Neural progenitor cell (in vitro differentiated cells): ENCODE measurements around the gene UGT1A8. TPM values are rescaled to one million over a fixed set of nuclear protein-coding genes. Genes with fewer than 3 reads are reported as not detected.
"Not testable (repeated sequence)": the region's sequence is repeated elsewhere in the genome, so short reads cannot be mapped to it uniquely, and the experiment has no call there.

Source experiments
- DNase-seq: peaks from one replicate; pipeline ENCODE4 v3.0.0-alpha.2; 2016; ENCODE audit warnings: low spot score
- H2AFZ ChIP-seq: fragments of 200-600 bp; sonication (generic); replicated peaks from 2 replicates; pipeline ENCODE4 v1.6.1; 2016; ENCODE audit warnings: antibody characterized with exemption
- H3F3A ChIP-seq: fragments of 200-600 bp; sonication (generic); 2 replicates; pipeline ENCODE4 v1.6.1; 2016; ENCODE audit warnings: antibody characterized with exemption, low read depth
- H3K27ac ChIP-seq: fragments of 200-600 bp; sonication (generic); 2 replicates; pipeline ENCODE4 v1.5.1; 2016; ENCODE audit warnings: mild to moderate bottlenecking
- H3K27me3 ChIP-seq: fragments of 200-600 bp; sonication (generic); 2 replicates; pipeline ENCODE4 v1.6.1; 2016; ENCODE audit warnings: mild to moderate bottlenecking, moderate library complexity
- H3K36me3 ChIP-seq: fragments of 200-600 bp; sonication (generic); 2 replicates; pipeline ENCODE4 v1.5.1; 2016
- H3K4me1 ChIP-seq: fragments of 200-600 bp; sonication (generic); 2 replicates; pipeline ENCODE4 v1.6.1; 2016; ENCODE audit warnings: mixed run types
- H3K4me2 ChIP-seq: fragments of 200-600 bp; sonication (generic); 2 replicates; pipeline ENCODE4 v1.6.1; 2016
- H3K4me3 ChIP-seq: fragments of 200-600 bp; sonication (generic); 2 replicates; pipeline ENCODE4 v1.5.1; 2016
- H3K79me2 ChIP-seq: fragments of 200-600 bp; sonication (generic); 2 replicates; pipeline ENCODE4 v1.6.1; 2016; ENCODE audit warnings: low read depth
- H3K9ac ChIP-seq: fragments of 200-600 bp; sonication (generic); 2 replicates; pipeline ENCODE4 v1.6.1; 2016
- H3K9me3 ChIP-seq: fragments of 200-600 bp; sonication (generic); 2 replicates; pipeline ENCODE4 v1.5.1; 2016; ENCODE audit warnings: low read depth
- H4K20me1 ChIP-seq: fragments of 200-600 bp; sonication (generic); 2 replicates; pipeline ENCODE4 v1.6.1; 2016; ENCODE audit warnings: low read depth
- H3K27ac Mint-ChIP-seq: 3 replicates; pipeline ENCODE4 v1.8.0; 2021; ENCODE audit warnings: mixed read lengths
- H3K27me3 Mint-ChIP-seq: 2 replicates; pipeline ENCODE4 v1.8.0; 2022; ENCODE audit warnings: low read depth, mild to moderate bottlenecking, inconsistent platforms, moderate library complexity, mixed read lengths; ENCODE audit not compliant: insufficient read depth
- H3K36me3 Mint-ChIP-seq: 3 replicates; pipeline ENCODE4 v1.8.0; 2021; ENCODE audit warnings: mixed read lengths
- H3K4me1 Mint-ChIP-seq: 3 replicates; pipeline ENCODE4 v1.8.0; 2021; ENCODE audit warnings: mixed read lengths
- H3K4me3 Mint-ChIP-seq: 3 replicates; pipeline ENCODE4 v1.8.0; 2021; ENCODE audit warnings: mild to moderate bottlenecking, moderate library complexity, mixed read lengths
- H3K9me3 Mint-ChIP-seq: 3 replicates; pipeline ENCODE4 v1.8.0; 2020; ENCODE audit warnings: mixed read lengths
- CTCF ChIP-seq: fragments of 200-600 bp; sonication (generic); IDR thresholded peaks from 2 replicates; pipeline ENCODE4 v1.5.1; 2017; ENCODE audit warnings: antibody characterized with exemption, mild to moderate bottlenecking
- EZH2 ChIP-seq: fragments of 200-600 bp; sonication (generic); IDR thresholded peaks from 2 replicates; pipeline ENCODE4 v1.6.1; 2017; ENCODE audit warnings: antibody characterized with exemption, mild to moderate bottlenecking, moderate library complexity
- EZH2phosphoT487 ChIP-seq: fragments of 200-600 bp; sonication (generic); IDR thresholded peaks from 2 replicates; pipeline ENCODE4 v1.6.1; 2017; ENCODE audit warnings: antibody characterized with exemption
- total RNA-seq: library from RNA; depleted of rRNA; stranded (reverse); fragments of >200 nt; gene quantifications from 2 replicates; pipeline ENCODE4 v1.2.3, GENCODE V29; 2015; ENCODE audit warnings: low replicate concordance

The UGT1A8 gene
- total RNA-seq, result not detected in 2 replicates

GRCh38 chr2:233617476-233617875, at the start of gene UGT1A8:
UGT1A8 (plus strand) TSS chr2:233617633; CDS start chr2:233617708, 75 bp downstream.
- not testable (repeated sequence) for H3K36me3 ChIP-seq, H3K4me3 Mint-ChIP-seq, H3K79me2 ChIP-seq, H3K27me3 ChIP-seq, H3F3A ChIP-seq, H3K27me3 Mint-ChIP-seq, H3K9ac ChIP-seq, H3K36me3 Mint-ChIP-seq, H3K27ac Mint-ChIP-seq, H3K4me3 ChIP-seq, DNase-seq, H3K4me1 Mint-ChIP-seq, H3K4me1 ChIP-seq, H3K9me3 ChIP-seq, H3K27ac ChIP-seq, H3K4me2 ChIP-seq, H4K20me1 ChIP-seq, H2AFZ ChIP-seq
- H3K9me3 Mint-ChIP-seq, result peaks cover 26% of the 10 kb centered on the region

- Histone ChIP-seq H3K9me3 (no peaks in the 10 kb centered on the region), H3K4me3 (no peak overlapping the region), H3K36me3 (no peaks in the 10 kb centered on the region), H3K27me3 (no peaks in the 10 kb centered on the region), H3K4me1 (no peaks in the 10 kb centered on the region), H3F3A (peaks cover 13% of the 10 kb centered on the region), H3K4me2 (no peak overlapping the region), H4K20me1 (no peaks in the 10 kb centered on the region), H2AFZ (no peak overlapping the region), H3K79me2 (no peaks in the 10 kb centered on the region), H3K9ac (no peak overlapping the region), H3K27ac (no peak overlapping the region)
- H3K9me3 Mint-ChIP-seq, result peaks cover 4% of the 10 kb centered on the region
- no peak for TF ChIP-seq CTCF
- no peak for TF ChIP-seq EZH2
- no peak for TF ChIP-seq EZH2phosphoT487
- DNase-seq, result no peak
- peaks cover 4% of the 10 kb centered on the region for H3K27me3 Mint-ChIP-seq
- H3K36me3 Mint-ChIP-seq, result no peaks in the 10 kb centered on the region
- H3K4me1 Mint-ChIP-seq, result no peaks in the 10 kb centered on the region
- H3K4me3 Mint-ChIP-seq, result no peak overlapping the region
- no peak overlapping the region for H3K27ac Mint-ChIP-seq
These were observed 46.4 kb upstream of the UGT1A8 start for GRCh38 chr2:233571001-233571400.

- H3K27ac ChIP-seq, result no peak overlapping the region
- H3K9ac ChIP-seq, result no peak overlapping the region
- H3K27ac Mint-ChIP-seq, result no peak overlapping the region
- H3K36me3 Mint-ChIP-seq, result no peaks in the 10 kb centered on the region
- H3K4me3 ChIP-seq, result no peak overlapping the region
- H3K4me3 Mint-ChIP-seq, result no peak overlapping the region
- H4K20me1 ChIP-seq, result no peaks in the 10 kb centered on the region
- H3K4me1 Mint-ChIP-seq, result no peaks in the 10 kb centered on the region
- H3K9me3 Mint-ChIP-seq, result peaks cover 4% of the 10 kb centered on the region
- no peak for DNase-seq
- no peak overlapping the region for H2AFZ ChIP-seq
- H3K36me3 ChIP-seq, result no peaks in the 10 kb centered on the region
- no peak for TF ChIP-seq EZH2
- TF ChIP-seq CTCF, result no peak
- TF ChIP-seq EZH2phosphoT487, result no peak
- peaks cover 4% of the 10 kb centered on the region for H3K27me3 Mint-ChIP-seq
- H3K4me1 ChIP-seq, result no peaks in the 10 kb centered on the region
- no peaks in the 10 kb centered on the region for H3K79me2 ChIP-seq
- H3K27me3 ChIP-seq, result no peaks in the 10 kb centered on the region
- H3K4me2 ChIP-seq, result no peak overlapping the region
- no peaks in the 10 kb centered on the region for H3K9me3 ChIP-seq
- H3F3A ChIP-seq, result peaks cover 9% of the 10 kb centered on the region
These were observed 46.0 kb upstream of the UGT1A8 start for GRCh38 chr2:233571462-233571861.

- H3K4me1 ChIP-seq, result no peaks in the 10 kb centered on the region
- no peak overlapping the region for H3K27ac ChIP-seq
- H3K4me3 ChIP-seq, result no peak overlapping the region
- H3K9me3 ChIP-seq, result no peaks in the 10 kb centered on the region
- Mint-ChIP-seq H3K4me3 (no peak overlapping the region), H3K9me3 (peaks cover 9% of the 10 kb centered on the region), H3K27me3 (peaks cover 2% of the 10 kb centered on the region), H3K4me1 (no peaks in the 10 kb centered on the region), H3K27ac (no peak overlapping the region), H3K36me3 (no peaks in the 10 kb centered on the region)
- DNase-seq, result no peak
- no peaks in the 10 kb centered on the region for H3K27me3 ChIP-seq
- TF ChIP-seq EZH2 (no peak), CTCF (no peak), EZH2phosphoT487 (no peak)
- peaks cover 5% of the 10 kb centered on the region for H3F3A ChIP-seq
- H3K4me2 ChIP-seq, result no peak overlapping the region
- H3K9ac ChIP-seq, result no peak overlapping the region
- no peak overlapping the region for H2AFZ ChIP-seq
- no peaks in the 10 kb centered on the region for H3K36me3 ChIP-seq
- no peaks in the 10 kb centered on the region for H4K20me1 ChIP-seq
- H3K79me2 ChIP-seq, result no peaks in the 10 kb centered on the region
These were observed 45.0 kb upstream of the UGT1A8 start for GRCh38 chr2:233572468-233572867.

- not testable (repeated sequence) for H3K27me3 Mint-ChIP-seq, H3K9me3 Mint-ChIP-seq, H3K36me3 Mint-ChIP-seq, DNase-seq, H3K79me2 ChIP-seq, H3K4me1 Mint-ChIP-seq, H3K27me3 ChIP-seq, H3K27ac ChIP-seq, H3K4me3 ChIP-seq, H3K4me2 ChIP-seq, H3K9ac ChIP-seq, H3K4me1 ChIP-seq, H3K36me3 ChIP-seq, H3F3A ChIP-seq, H3K4me3 Mint-ChIP-seq, H3K9me3 ChIP-seq, H3K27ac Mint-ChIP-seq, H2AFZ ChIP-seq, H4K20me1 ChIP-seq
These were observed 40.1 kb upstream of the UGT1A8 start for GRCh38 chr2:233577341-233577740.

GRCh38 chr2:233583217-233583965, 34.0 kb upstream of the UGT1A8 start:
- H3K36me3 ChIP-seq, H3K4me3 Mint-ChIP-seq, H3K9ac ChIP-seq, DNase-seq, H3K27ac ChIP-seq, H3K27me3 ChIP-seq, H3K27me3 Mint-ChIP-seq, H3F3A ChIP-seq, H3K4me1 Mint-ChIP-seq, H3K9me3 Mint-ChIP-seq, H4K20me1 ChIP-seq, H3K36me3 Mint-ChIP-seq, H3K9me3 ChIP-seq, H3K4me1 ChIP-seq, H3K4me3 ChIP-seq, H3K79me2 ChIP-seq: not testable (repeated sequence)
- Histone ChIP-seq H3K4me2 (peak overlapping the region; percentile 38), H2AFZ (peak overlapping the region; percentile 73)
- H3K27ac Mint-ChIP-seq, result peak overlapping the region; percentile 77
